Measurements from ENCODE around the gene PSME2. TPM values are rescaled to one million over a fixed set of nuclear protein-coding genes. Genes with fewer than 3 reads are reported as not detected.

PSME2 gene
- total and polyA plus RNA-seq, 12 donors = 107 to 752 (median 243) TPM

GRCh38 chr14:24186831-24187538 lies 40.6 kb upstream of the PSME2 start:
- Histone ChIP-seq H3K36me3 (replicated peaks in 1 of 2) (peaks cover 0 to 65% of the 10 kb centered on the region in 2 donors), H3K4me3 (no peak overlapping the region), H3K27me3 (no peaks in the 10 kb centered on the region), H3K27ac (no peak overlapping the region), H3K9me3 (replicated peaks in 1 of 3) (no peaks in the 10 kb centered on the region), H3K4me1 (replicated peaks in 1 of 2) (peaks cover 9 to 17% of the 10 kb centered on the region in 2 donors)
- DNase-seq = no peak
- TF ChIP-seq CTCF (IDR thresholded peaks at IDR 0.05) = no peak
- intact Hi-C loops (cut with DNase I) = no loop called here
- WGBS, 4 donors = 90 to 95% (median 93%) methylated on average over 9 to 10 of the region's 10 CpGs

GRCh38 chr14:24185741-24186140 lies 39.3 kb upstream of the PSME2 start:
- no peaks in the 10 kb centered on the region for H3K27me3 ChIP-seq
- intact Hi-C loops (cut with DNase I) = no loop called here
- H3K4me3 ChIP-seq = no peak overlapping the region
- TF ChIP-seq POLR2A (IDR thresholded peaks at IDR 0.05) (no peak), CTCF (IDR thresholded peaks at IDR 0.05) (no peak)
- WGBS, 4 donors = 87 to 91% (median 90%) methylated on average over 2 to 11 of the region's 11 CpGs
- DNase-seq = no peak
- peaks cover 9 to 22% of the 10 kb centered on the region in 2 donors for H3K4me1 ChIP-seq (replicated peaks in 1 of 2)
- H3K9me3 ChIP-seq (replicated peaks in 1 of 3) = no peaks in the 10 kb centered on the region
- no peak overlapping the region for H3K27ac ChIP-seq
- H3K36me3 ChIP-seq (replicated peaks in 1 of 2) = peaks cover 0 to 68% of the 10 kb centered on the region in 2 donors

GRCh38 chr14:24185026-24185425 lies 38.6 kb upstream of the PSME2 start:
- no peak overlapping the region for H3K27ac ChIP-seq
- intact Hi-C loops (cut with DNase I) = no loop called here
- peaks cover 0 to 70% of the 10 kb centered on the region in 2 donors for H3K36me3 ChIP-seq (replicated peaks in 1 of 2)
- no peak for TF ChIP-seq CTCF (IDR thresholded peaks at IDR 0.05)
- TF ChIP-seq POLR2A (IDR thresholded peaks at IDR 0.05) = no peak
- 91 to 94% (median 93%) methylated on average over 5 to 7 of the region's 7 CpGs for WGBS, 4 donors
- no peaks in the 10 kb centered on the region for H3K27me3 ChIP-seq
- H3K9me3 ChIP-seq (replicated peaks in 1 of 3) = no peaks in the 10 kb centered on the region
- H3K4me3 ChIP-seq = no peak overlapping the region
- DNase-seq = no peak
- peaks cover 16 to 29% of the 10 kb centered on the region in 2 donors for H3K4me1 ChIP-seq (replicated peaks in 1 of 2)

GRCh38 chr14:24184104-24184970 lies 37.9 kb upstream of the PSME2 start:
- Histone ChIP-seq H3K27ac (no peak overlapping the region), H3K4me1 (replicated peaks in 1 of 2) (peaks cover 23 to 35% of the 10 kb centered on the region in 2 donors), H3K36me3 (replicated peaks in 1 of 2) (peaks cover 0 to 71% of the 10 kb centered on the region in 2 donors), H3K9me3 (replicated peaks in 1 of 3) (no peaks in the 10 kb centered on the region), H3K4me3 (no peak overlapping the region), H3K27me3 (no peaks in the 10 kb centered on the region)
- 66 to 90% (median 88%) methylated on average over 3 to 19 of the region's 19 CpGs for WGBS, 4 donors
- TF ChIP-seq CTCF (IDR thresholded peaks at IDR 0.05) (no peak), POLR2A (IDR thresholded peaks at IDR 0.05) (no peak)
- intact Hi-C loops (cut with DNase I) = no loop called here
- DNase-seq = no peak
